ENCODE measurements around the gene GINS1.

DNA sequence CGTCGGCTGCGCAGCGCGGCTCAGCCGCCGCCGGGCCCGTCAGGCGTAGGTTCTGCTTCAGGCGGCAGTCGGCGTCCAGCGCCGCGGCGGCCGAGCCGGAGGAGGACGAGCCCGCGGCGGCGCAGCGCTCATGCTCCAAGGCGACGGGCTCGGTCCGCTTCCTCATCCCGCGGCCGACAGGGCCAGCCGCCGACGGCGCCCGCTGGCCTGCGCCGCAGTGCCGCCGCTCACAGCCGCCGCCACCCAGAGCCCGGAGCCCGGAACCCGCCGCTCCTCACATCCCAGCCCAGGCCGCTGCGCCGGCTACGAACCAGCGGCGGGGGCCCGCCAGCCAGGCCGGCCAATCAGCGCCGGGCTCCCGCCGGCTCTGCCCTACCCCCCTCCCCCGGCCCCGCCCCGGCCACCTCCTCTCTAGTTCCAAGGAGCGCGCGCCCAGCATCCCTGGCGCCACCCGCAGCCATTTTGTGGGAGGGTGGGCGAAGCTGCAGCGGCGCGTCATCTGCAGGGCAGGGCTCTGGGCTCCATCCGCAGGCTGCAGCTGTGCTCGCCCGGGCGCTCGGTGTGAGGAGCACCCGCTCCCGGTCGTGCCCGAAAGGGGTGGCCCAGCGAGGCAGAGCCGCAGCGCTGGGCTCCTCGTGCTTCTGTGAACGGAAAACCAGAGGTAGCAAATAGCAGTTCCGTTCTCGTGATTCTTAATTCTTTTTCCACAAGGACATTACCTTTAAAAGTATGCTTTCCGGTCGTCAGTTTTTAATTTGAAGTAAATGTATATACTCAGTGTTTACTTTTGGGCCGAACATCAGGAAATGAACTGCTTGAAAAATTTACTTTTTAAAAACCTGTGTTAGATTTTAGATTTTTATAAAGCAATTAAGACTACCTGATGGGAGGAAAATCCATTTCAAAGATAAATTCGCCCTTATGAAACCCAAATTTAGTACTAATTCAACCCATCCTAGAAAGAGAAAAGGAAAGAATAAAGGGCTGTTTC is 16.6 kb upstream of the GINS1 start, which contains the start of gene ABHD12:
- TF ChIP-seq CHD2 (IDR thresholded peaks at IDR 0.05; ENCODE audit: low read length, partially characterized antibody) (peak; percentile 25), EZH2phosphoT487 (IDR thresholded peaks at IDR 0.05; ENCODE audit: borderline replicate concordance, low read depth) (no peak), ELF1 (IDR thresholded peaks at IDR 0.05) (no peak), POLR2AphosphoS5 (IDR thresholded peaks at IDR 0.05; ENCODE audit: low read depth, low read length) (peak; percentile 87)
- TF ChIP-seq, protein P1, sequence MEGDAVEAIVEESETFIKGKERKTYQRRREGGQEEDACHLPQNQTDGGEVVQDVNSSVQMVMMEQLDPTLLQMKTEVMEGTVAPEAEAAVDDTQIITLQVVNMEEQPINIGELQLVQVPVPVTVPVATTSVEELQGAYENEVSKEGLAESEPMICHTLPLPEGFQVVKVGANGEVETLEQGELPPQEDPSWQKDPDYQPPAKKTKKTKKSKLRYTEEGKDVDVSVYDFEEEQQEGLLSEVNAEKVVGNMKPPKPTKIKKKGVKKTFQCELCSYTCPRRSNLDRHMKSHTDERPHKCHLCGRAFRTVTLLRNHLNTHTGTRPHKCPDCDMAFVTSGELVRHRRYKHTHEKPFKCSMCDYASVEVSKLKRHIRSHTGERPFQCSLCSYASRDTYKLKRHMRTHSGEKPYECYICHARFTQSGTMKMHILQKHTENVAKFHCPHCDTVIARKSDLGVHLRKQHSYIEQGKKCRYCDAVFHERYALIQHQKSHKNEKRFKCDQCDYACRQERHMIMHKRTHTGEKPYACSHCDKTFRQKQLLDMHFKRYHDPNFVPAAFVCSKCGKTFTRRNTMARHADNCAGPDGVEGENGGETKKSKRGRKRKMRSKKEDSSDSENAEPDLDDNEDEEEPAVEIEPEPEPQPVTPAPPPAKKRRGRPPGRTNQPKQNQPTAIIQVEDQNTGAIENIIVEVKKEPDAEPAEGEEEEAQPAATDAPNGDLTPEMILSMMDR (IDR thresholded peaks at IDR 0.05), result no peak
- TF ChIP-seq, protein P2, sequence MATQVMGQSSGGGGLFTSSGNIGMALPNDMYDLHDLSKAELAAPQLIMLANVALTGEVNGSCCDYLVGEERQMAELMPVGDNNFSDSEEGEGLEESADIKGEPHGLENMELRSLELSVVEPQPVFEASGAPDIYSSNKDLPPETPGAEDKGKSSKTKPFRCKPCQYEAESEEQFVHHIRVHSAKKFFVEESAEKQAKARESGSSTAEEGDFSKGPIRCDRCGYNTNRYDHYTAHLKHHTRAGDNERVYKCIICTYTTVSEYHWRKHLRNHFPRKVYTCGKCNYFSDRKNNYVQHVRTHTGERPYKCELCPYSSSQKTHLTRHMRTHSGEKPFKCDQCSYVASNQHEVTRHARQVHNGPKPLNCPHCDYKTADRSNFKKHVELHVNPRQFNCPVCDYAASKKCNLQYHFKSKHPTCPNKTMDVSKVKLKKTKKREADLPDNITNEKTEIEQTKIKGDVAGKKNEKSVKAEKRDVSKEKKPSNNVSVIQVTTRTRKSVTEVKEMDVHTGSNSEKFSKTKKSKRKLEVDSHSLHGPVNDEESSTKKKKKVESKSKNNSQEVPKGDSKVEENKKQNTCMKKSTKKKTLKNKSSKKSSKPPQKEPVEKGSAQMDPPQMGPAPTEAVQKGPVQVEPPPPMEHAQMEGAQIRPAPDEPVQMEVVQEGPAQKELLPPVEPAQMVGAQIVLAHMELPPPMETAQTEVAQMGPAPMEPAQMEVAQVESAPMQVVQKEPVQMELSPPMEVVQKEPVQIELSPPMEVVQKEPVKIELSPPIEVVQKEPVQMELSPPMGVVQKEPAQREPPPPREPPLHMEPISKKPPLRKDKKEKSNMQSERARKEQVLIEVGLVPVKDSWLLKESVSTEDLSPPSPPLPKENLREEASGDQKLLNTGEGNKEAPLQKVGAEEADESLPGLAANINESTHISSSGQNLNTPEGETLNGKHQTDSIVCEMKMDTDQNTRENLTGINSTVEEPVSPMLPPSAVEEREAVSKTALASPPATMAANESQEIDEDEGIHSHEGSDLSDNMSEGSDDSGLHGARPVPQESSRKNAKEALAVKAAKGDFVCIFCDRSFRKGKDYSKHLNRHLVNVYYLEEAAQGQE (IDR thresholded peaks at IDR 0.05; ENCODE audit: low read depth, low read length), result peak; percentile 41; the same call in 1 of the 2 replicates
